Stomach (tissue), 4 donors: ENCODE data around the gene ARL16.

Experiments
- POLR2A ChIP-seq, 4 donors: fragments of 450-650 bp; IDR thresholded peaks; one replicate each; pipeline ENCODE4 v1.6.1; 2016; ENCODE audit warnings: antibody characterized with exemption in 4 of 4, control low read depth in 2 of 4, mild to moderate bottlenecking in 1 of 4, moderate library complexity in 1 of 4
- POLR2AphosphoS5 ChIP-seq, 3 donors: sonication (generic); formaldehyde crosslinking; IDR thresholded peaks; one replicate each; pipeline ENCODE4 v1.6.1; 2016; ENCODE audit warnings: antibody characterized with exemption in 3 of 3
- TF ChIP-seq, protein P1 (sequence below), 7 experiments: fragments of 450-650 bp in 4 of 7; fragments of 200-600 bp in 3 of 7; sonication (generic) in 3 of 7; IDR thresholded peaks; one replicate each; pipeline ENCODE4 v1.5.1; 2016 to 2019; ENCODE audit warnings: antibody characterized with exemption in 7 of 7, control low read depth in 2 of 7, mild to moderate bottlenecking in 1 of 7

DNA sequence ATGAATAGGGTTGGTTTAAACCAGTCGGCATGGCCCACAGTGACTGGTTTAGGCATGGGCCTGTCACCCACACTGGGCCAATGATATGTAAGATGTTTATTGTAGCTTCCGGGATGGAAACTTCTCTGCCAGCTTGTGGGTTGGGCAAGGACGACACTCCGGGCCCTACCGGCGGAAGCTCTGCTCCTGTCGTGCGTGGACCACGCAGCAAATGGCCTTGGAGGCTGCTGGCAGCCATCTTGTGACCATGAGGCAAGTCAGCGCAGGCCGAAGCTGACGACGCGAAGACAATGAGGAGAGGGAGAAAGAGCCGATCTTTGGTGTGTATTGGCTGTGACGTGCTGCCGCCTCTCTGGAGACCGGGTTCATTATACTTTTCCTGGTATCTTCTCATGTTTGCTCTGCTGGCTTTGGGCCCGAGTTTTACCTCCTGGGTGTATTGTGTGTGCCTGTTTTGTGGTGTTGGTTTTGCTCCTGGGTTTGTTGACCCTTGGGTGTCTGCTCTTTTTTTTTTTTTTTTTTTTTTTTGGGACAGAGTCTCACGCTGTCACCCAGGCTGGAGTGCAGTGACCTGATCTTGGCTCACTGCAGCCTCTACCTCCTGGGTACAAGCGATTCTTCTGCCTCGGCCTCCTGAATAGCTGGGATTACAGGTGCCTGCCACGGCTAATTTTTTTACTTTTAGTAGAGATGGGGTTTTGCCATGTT is 43.9 kb upstream of the ARL16 start:
- no peak for TF ChIP-seq POLR2A (IDR thresholded peaks at IDR 0.05)
- TF ChIP-seq, protein P1, sequence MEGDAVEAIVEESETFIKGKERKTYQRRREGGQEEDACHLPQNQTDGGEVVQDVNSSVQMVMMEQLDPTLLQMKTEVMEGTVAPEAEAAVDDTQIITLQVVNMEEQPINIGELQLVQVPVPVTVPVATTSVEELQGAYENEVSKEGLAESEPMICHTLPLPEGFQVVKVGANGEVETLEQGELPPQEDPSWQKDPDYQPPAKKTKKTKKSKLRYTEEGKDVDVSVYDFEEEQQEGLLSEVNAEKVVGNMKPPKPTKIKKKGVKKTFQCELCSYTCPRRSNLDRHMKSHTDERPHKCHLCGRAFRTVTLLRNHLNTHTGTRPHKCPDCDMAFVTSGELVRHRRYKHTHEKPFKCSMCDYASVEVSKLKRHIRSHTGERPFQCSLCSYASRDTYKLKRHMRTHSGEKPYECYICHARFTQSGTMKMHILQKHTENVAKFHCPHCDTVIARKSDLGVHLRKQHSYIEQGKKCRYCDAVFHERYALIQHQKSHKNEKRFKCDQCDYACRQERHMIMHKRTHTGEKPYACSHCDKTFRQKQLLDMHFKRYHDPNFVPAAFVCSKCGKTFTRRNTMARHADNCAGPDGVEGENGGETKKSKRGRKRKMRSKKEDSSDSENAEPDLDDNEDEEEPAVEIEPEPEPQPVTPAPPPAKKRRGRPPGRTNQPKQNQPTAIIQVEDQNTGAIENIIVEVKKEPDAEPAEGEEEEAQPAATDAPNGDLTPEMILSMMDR (IDR thresholded peaks at IDR 0.05), result no peak
- TF ChIP-seq POLR2AphosphoS5 (IDR thresholded peaks at IDR 0.05), result peak in 2 of 3 donors; percentile 28 to 41
